GM18870 (cell line): Measurements from ENCODE around the gene TTPAL.

Source experiments
- ATAC-seq: cut with Tn5 transposase; IDR thresholded peaks from one replicate; pipeline ENCODE4 v1.9.1; 2021; ENCODE audit warnings: moderate library complexity; ENCODE audit not compliant: unreplicated experiment

Gene TTPAL

DNA sequence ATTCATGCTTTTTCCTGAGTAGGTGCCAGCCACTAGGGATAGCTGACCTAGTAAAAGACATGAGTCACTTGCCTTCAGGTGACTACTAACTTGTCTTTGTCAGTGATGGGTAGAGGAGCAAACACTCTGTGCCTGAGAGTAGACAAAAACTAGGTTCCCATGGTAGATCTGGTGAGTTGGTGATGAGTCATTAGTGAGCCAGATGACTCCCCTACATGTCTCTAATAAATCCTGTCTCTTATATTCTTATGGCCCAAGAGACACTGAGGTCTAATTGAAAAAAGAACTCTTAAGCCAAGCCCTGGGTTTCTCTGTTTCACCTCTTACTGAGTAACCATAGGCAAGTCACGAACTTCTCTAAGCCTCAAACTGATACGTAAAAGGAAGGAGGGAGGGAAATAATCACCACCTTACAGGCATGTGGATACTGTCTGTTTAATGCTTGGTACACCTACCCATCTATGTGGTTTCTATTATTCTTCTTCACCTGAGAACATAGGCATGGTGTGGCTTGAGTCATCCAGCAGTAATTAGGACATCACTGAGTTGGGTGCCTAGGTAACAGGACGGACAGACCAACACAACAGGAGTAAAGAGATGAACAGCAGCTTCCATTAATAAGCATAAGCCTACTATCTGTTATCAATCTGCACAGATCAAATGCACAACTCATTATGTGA is 20.3 kb downstream of the TTPAL start:
- no peak for ATAC-seq

DNA sequence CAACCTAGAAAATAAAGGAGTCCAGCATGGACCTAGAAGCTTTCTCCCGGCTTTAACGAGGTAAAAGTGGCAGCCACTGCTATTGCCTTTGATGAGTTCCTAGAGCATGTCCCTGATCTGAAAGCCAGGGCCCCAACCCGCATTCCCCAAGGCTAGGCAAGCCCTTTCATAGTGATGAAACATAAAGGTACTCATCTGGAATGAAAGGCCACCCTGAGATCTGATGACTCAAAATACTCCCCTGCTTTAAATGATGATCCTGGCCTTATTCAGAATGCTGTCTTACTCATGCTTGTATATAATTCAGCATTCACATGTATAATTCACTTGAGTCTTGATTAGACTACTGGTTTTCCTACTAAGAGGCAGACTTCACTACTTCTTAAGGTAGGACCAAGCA is 21.3 kb downstream of the TTPAL start:
- ATAC-seq = no peak

DNA sequence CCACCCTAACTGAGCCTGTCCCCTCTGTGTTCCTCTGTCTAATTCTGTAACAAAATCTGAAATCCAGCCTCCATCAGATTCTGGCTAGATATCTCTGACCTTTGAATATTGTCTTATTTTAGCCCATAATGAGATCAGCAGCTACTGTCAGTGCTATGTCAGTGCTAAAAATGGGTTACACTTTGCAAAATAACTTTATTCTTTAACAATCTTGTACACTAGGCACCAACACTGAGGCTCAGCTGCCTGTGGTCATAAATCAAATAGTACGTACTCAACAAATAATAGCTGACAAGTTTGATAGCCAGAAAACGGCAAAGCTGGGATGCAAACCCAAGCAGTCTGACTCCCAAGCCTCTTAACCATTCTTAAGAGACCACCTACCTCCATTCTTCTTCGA is 22.1 kb downstream of the TTPAL start:
- no peak for ATAC-seq

DNA sequence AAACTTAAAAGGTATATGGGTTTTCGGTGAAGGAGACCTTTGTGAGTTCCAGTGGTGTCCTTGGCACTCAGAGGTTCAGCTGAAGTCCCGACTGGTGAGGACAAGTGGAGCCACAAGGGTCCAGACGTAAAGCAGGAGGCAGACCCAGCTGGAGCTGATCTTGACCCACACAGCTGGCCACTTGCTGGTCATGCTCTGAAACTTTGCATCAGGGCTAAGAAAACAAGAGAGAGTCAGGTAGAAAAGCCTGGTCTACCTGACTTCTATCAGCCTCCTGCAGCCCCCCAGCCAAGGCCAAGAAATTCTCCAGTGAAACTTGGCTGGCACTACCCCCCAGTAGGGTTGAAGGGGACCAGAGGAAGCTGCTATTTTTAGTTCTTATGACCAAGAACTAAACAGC is 24.5 kb downstream of the TTPAL start:
- no peak for ATAC-seq

DNA sequence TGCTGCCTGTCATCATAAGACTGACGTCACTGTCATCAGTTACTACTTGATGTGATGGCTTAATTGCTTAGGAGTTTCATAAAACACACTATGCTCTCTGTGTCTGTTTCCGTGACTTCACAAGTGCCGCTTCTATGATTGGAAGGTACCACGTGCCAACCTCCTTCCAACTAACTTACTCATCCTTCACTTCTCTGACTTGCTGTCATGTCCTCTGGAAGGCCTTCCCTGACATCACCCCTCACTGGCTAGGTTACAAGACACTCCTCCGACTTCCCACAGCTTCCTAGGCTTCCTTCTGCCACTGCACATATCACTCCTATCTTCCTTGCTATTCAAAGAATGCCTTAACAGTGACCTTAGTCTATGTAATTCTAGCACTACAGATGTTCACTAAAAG is 25.8 kb downstream of the TTPAL start:
- no peak for ATAC-seq

DNA sequence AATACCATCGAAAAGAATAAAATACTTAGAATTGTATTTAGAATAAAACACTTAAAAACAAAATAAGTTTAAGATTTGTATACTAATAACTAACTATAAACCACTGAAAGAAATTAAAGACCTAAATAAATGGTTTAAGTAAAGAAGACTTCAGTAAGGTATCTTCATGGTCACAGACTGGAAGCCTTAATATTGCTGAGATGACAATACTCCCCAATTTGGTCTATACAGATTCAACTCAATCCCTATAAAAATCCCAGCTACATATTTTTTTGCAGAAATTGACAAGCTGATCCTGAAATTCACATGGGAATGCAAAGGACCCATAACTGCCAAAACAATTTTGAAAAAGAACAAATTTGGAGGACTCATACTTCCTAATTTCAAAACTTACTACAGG is 27.3 kb downstream of the TTPAL start:
- ATAC-seq = no peak

DNA sequence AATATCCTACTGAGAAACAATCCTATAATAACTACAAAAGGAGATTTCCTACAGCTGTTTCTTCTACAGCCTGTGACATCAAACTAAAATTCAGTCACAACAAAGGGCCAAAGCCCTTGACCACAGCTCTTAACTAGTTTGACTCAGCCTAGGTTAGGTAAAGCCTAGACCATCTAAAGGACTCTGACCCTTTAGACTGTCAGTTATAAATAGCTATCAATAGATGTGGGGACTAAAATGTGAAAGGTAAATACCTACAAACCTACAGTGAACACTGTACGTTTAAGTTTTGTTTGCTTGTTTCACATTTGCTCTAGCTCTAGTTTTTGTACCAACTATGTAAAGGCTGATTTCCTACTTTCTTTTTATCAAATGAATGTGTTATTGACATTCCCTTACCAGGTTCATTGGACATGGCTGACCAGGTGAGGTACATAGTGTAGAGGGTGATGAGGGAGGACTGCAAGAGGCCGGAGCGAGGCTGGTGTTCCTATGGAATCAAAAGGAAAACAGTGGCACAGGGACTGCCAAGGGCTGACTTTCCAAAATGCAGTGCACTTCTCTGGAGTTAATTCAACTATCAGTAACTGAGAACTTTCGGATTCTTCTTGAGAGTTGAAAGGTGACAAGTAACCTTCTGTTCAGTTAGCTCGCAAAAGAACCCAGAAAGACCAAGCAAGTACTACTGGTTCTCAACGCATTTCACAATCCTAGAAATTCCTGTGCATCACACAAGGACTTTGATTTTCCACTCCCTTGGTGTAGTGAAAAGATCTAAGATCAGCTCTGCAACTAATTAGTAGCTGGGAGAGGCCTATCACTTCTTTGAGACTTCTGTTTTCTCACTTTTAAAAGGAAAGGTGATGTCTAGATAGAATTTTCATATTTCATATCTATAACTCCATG is 29.0 kb downstream of the TTPAL start:
- no peak for ATAC-seq

DNA sequence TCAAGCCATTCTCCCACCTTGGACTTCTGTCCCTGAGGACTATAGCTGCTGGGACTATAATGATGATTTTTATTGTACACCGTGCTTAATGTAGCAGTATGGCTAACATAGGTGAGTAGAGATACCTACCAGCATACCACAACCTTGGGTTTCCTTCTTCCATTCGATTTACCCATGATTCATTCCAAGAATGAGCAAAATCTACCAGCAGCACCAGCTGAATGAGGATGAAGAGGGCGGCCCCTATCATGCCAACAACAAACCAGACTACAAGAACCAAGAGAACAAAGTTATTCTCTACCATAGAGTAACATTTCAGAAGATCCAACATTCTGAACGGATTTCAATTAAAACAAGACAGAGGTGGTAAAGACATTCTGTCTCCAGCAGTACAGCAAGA is 34.1 kb downstream of the TTPAL start:
- no peak for ATAC-seq

DNA sequence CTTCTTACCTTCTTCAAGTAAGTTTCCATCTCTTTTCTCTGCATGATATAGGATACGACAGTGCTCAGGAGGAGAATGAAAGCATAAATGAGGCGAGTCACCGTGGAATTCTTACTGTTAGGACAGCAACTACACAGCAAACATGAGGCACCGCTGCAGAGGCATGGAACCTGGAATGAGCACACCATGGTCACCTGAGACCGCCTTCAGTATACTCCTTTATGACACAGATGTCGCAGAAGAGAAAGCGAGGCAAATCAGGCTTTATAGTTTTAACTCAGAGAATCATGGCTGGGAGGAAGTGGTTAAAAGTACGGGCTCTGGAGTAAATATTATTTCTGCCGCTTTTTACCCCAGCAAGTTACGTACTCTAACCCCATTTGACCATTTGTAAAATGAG is 38.2 kb downstream of the TTPAL start:
- no peak for ATAC-seq

DNA sequence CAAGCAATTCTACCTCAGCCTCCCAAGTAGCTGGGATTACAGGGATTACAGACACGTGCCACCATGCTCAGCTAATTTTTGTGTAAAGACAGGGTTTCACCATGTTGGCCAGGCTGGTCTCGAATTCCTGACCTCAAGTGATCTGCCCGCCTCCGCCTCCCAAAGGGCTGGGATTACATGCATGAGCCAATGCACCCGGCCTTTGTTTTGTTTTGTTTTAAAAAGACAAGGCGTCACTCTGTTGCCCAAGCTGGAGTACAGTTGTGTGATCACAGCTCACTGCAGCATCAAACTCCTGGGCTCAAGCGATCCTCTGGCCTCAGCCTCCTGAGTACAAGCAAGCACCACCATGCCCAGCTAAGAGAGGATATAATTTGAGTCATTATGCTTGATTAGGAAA is 40.8 kb downstream of the TTPAL start:
- no peak for ATAC-seq

DNA sequence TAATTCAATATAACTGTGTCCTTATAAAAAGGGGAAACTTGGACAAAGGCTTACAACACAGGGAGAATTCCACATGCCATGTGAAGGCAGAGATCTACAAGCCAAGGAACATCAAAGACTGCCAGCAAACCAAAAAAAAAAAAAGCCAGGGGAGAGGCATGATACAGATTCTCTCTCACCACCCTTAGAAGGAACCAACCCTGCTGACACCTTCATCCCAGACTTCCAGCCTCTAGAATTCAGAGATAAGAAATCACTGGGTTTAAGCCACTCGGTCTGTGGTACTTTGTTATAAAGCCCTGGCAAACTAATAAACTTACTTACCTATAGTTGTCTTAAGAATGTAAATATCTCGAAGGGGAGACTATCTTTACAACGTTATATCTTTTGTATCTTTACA is 41.8 kb downstream of the TTPAL start:
- no peak for ATAC-seq

DNA sequence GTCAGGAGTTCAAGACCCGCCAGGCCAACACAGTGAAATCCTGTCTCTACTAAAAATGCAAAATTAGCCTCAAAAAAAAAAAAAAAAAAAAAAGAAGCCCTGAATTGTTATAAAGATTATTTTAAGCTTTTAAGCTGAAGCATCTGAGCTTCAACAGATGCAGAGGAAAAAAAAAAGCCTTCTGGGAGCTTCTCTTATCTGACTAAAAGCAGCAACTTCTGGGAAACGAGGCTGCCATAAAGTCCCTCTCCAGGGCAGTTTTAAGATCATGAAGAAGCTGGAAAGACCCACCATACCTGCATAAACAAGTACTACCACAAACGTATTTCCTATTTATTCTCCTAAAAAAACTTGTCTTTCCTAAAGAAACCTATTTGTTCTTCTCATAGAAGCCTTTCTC is 42.6 kb downstream of the TTPAL start:
- ATAC-seq = no peak

DNA sequence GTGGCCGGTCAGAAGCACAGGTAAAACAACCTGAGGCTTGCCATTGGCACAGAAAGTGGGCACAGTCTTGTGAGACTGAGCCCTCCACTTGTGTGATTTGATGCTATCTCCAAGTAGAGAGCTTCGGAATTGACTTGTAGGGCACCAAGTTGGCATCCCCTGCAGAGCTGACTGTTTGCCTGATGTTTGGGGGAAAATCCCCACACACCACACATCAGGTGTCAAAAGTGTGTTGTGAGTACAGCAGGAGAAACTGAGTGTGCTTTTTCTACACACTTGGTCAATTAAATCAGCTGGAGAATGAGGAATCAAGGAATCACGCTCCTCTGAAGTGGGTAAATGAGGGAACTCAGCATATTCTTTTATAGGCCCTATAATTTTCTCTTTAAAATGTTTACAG is 45.2 kb downstream of the TTPAL start:
- ATAC-seq = no peak

DNA sequence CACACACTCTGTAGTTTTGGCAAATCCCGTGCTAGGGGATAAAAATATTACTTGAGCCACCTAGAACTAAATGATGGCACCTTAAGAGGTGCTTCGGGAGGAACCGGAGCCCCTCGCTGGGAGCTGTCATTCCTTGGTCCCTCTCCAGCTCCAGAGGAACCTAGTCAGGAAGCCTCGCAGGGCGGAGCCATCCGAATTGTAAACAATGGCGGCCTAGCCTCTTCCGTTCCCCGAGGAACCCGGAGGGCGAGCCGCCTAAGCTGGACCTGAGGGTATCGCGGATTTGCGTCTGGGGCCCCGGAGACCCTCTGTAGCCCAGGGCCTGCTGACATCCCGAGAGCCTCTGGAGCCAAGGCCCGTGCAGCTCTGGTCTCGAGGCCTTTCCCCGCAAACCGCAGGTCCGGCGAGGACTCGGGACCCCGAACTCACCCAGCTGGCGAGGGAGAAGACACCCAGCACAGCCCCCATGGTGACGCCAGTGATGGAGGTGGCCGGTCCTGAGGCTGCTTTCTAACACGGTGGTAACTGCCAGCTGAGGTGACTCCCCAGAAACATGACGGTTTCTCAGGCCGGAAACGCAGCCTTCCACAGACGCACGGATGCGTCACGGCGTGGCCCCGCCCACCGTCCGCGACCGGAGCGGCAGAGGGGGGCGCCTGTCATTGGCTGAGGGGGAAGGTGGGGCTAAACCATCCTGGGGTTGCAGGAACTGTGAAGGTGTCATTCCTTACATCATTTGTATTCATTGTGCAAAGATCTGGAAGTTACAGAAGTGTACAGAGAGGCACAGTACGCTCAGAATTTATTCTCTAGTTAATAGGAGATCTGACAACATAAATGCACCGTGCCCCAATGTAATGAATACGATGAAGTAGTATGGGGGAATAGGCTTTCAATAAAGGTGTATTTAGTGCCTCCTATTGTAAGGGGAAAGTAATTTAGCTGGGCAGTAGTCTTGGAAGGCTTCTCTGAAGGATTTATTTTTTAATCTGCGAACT is 46.1 kb downstream of the TTPAL start, which contains the start of gene SERINC3:
Gene SERINC3, minus strand, starts transcription at position 587 of the 998 bp plus-strand sequence. Its CDS starts 119 bp downstream, at position 468.
- peak; percentile 68 for ATAC-seq

DNA sequence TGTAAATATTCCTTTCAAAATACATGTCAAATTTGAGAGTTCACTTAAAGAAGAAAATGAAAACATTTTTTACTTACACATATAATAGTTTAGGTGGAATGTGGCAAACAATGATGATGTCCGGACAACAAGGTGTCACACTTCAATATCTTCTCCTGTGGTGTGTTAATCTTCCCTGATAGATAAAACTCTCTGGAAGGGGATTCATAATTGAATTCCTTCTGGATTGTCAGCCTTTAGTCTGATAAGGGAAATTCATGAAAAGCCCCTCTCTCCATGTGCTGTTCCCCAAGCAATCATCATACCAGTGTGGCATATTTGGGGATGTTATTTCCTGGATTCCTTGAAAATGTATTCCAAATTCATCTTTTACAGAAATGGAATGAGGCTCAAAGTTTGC is 47.2 kb downstream of the TTPAL start:
- ATAC-seq = no peak

DNA sequence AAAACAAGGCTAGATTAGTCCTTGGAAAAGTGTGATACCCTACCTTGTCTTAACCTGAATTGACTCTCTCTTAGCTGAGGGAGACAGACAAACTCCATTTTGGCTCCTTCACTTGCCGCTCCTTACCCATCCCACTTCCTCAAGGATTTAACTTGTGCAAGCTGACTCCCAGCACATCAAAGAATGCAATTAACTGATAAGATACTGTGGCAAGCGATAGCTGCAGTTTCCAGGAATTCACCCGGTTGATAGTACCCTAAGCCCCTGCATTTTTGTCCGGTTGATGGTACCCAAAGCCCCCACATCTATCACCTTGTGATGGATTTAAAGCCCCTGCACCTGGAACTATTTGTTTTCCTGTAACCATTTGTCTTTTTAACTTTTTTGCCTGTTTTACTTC is 48.1 kb downstream of the TTPAL start:
- no peak for ATAC-seq

DNA sequence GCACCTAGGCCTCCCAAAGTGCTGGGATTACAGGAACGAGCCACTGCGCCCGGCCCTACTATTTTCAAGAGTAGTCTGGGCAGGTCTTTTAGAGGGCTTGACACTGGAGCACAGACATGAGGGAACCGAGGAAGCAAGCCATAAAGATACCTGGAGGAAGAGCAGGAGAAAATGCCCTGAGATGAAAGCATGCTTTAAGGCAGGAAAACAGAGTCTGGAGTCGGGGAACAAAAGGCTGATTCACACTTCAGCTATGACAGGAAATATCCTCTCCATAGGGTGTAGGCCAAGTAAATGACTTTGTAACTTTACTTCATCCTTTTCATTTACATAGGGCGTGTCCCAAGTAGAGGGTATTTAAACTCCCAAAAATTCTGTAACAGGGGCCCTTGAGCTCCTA is 50.5 kb downstream of the TTPAL start:
- ATAC-seq = no peak

DNA sequence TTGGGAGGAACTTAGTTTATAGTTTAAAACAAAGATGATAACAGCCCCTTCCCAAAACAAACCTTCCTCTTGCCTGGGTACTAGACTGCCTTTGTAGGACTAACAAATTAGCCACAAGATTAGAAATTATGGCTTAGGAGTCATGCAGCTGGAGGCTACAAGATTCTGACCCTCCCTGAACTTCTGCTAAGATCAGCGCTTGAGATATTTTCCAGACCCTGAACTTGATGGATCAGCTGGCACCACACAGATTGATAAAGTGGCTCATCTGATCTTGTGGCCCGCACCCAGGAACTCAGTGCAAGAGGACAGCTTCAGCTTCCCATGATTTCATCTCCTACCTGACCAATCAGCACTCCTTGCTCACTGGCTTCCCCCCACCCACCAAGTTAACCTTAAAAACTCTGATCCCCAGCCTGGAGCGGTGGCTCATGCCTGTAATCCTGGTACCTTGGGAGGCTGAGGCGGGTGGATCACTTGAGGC is 52.1 kb downstream of the TTPAL start:
- ATAC-seq = no peak

DNA sequence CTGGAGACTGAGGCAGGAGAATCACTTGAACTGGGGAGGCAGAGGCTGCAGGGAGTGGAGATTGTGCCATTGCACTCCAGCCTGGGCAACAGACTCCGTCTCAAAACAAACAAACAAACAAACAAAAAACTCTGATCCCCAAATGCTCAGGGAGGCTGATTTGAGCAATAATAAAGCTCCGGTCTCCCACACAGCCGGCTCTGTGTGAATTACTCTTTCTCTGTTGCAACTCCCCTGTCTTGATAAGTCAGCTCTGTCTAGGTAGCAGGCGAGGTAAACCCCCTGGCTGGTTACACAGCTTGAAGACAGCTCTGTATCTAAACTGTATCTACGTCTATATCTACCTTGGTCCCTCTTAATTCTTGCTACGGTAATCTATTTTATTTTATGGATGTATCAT is 52.6 kb downstream of the TTPAL start:
- no peak for ATAC-seq

DNA sequence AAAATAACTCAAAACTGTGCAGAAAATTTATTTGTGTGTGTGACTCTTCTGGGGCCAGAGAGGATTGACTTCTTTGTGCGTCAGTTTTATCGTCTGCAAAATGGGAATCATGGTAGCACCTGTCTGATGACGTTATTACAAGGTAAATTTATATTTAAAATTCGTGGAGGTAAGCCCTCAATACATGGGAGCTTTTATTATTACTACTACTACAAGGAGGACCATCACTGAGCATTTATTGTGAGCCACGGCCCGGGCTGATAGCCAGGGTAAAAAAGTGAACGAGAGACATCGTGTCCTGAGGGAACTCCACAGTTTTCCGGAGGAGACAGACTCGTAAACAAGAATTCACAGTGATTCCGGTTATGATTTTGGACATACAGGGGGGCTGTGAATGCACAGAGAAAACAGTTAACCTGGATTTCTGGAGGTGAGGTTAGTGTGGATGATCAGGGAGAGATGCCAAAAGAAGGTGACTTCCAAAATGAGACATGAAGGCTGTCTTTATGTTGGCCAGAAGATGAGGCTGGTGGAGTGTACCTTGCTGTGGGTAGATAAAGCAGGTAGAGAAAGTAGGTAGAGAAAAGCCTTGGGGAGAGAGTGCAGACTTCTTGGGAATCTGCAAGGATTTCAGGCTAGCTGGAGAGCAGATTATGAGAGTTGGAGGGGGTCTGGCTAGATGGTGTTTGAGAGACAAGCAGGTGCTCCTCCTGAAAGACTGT is 56.7 kb downstream of the TTPAL start:
- ATAC-seq = no peak
